ENCODE data around the gene PCCA.
A peak's percentile ranks its signal among the peaks of the same experiment; 100 is the strongest.

PCCA gene

DNA sequence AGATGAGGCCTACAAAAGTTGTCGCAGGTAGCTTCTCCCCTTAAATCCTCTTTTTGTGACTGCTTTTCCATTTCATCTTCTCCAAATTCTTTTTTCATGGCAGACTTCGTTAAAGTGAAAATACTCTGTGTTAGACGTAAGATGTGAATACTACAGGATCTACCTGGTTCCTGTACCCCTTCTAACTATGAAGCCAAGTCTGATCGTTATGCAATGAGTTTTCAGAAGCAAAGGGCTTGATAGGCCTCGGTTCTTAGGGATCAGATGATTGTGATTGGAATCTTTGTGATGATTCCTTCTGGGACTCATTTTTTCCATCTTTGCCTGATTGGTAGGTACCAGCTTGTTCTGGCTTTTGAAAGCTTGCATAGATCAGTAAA is 86.9 kb downstream of the PCCA start:
- DNase-seq = no peak
- Mint-ChIP-seq H3K4me3 (no peak overlapping the region), H3K27me3 (no peaks in the 10 kb centered on the region), H3K9me3 (no peaks in the 10 kb centered on the region), H3K36me3 (ENCODE audit: low read depth) (peaks cover 5% of the 10 kb centered on the region), H3K4me1 (no peaks in the 10 kb centered on the region), H3K27ac (no peak overlapping the region)
- no peak for ATAC-seq

- Mint-ChIP-seq H3K9me3 (no peaks in the 10 kb centered on the region), H3K4me3 (no peak overlapping the region), H3K4me1 (no peaks in the 10 kb centered on the region), H3K27me3 (no peaks in the 10 kb centered on the region), H3K36me3 (ENCODE audit: low read depth) (peaks cover 5% of the 10 kb centered on the region), H3K27ac (no peak overlapping the region)
- no peak for ATAC-seq
- no peak for DNase-seq
These were observed 88.0 kb downstream of the PCCA start for GRCh38 chr13:100176801-100177400.

DNA sequence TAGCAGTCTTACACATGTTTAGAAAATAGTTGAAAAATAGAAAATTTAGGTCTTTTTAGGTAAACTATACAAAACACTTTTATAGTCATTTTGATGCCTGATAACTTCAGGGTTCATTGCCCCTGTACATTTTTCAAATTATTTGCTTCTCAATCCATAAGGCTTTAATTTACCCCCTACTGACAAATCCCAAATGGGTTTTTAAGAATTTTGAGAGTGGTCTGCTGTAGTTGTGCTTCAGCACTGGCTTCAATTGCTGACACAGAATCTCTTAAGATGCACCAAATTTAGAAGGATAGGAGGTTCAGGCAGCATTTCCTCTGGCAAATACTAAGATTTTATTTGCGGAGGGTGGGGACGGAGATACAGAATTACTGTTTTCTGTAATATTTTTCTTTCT is 89.4 kb downstream of the PCCA start:
- ATAC-seq = no peak
- Mint-ChIP-seq H3K9me3 (no peaks in the 10 kb centered on the region), H3K4me3 (no peak overlapping the region)

DNA sequence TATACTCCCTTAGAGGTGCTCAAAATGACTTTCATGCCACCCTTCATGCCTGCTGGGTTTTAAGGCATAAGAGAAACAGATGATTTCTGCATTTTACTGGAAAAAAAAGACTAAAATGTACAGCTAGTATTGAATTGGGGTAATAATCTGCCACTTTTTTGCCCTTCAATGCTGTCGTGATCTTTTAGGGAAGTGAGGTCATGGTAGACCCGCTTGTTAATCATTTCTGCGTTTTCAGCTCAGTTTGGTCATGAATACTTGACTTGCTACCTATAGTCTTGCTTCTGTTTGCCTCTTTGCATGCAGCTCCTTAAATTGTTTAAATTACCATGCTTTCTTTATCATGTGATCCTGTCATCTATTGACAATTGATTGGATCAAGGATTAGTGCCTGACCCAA is 90.4 kb downstream of the PCCA start:
- DNase-seq = no peak
- no peak overlapping the region for H3K4me3 Mint-ChIP-seq
- no peaks in the 10 kb centered on the region for H3K9me3 Mint-ChIP-seq
- no peak overlapping the region for H3K27ac Mint-ChIP-seq
- no peaks in the 10 kb centered on the region for H3K27me3 Mint-ChIP-seq
- no peak for ATAC-seq
- no peaks in the 10 kb centered on the region for H3K36me3 Mint-ChIP-seq (ENCODE audit: low read depth)
- H3K4me1 Mint-ChIP-seq = peaks cover 20% of the 10 kb centered on the region

More for the DNA sequence above, 89.4 kb downstream of the PCCA start:
- no peak for DNase-seq
- H3K36me3 Mint-ChIP-seq (ENCODE audit: low read depth) = peaks cover 3% of the 10 kb centered on the region
- peaks cover 10% of the 10 kb centered on the region for H3K4me1 Mint-ChIP-seq
- H3K27me3 Mint-ChIP-seq = no peaks in the 10 kb centered on the region
- no peak overlapping the region for H3K27ac Mint-ChIP-seq

- H3K4me3 Mint-ChIP-seq = no peak overlapping the region
- peak; percentile 71 for ATAC-seq
These were observed 94.1 kb downstream of the PCCA start for GRCh38 chr13:100182900-100183490.

DNA sequence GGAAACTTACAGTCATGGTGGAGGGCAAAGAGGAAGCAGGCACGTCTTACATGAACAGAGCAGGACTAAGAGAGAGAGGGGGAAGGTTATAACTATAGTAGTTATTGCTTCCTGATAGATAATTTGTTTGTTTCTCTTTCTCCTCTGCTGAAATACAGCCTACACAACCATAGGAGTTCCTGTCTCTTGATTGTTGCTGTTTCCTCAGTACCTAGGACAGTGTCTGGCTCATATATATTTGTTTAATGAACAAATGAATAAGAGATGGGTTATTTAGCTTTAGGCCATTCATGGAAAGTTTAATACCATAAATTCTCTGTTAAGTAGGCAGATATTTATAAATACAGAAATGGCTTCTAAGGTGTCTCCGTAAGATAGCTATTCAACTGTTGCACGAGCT is 95.2 kb downstream of the PCCA start:
- ATAC-seq = peak; percentile 40
- DNase-seq = no peak
- Mint-ChIP-seq H3K27me3 (no peaks in the 10 kb centered on the region), H3K4me3 (no peak overlapping the region), H3K27ac (no peak overlapping the region), H3K36me3 (ENCODE audit: low read depth) (peaks cover 3% of the 10 kb centered on the region), H3K4me1 (peaks cover 21% of the 10 kb centered on the region), H3K9me3 (no peaks in the 10 kb centered on the region)

More at GRCh38 chr13:100182900-100183490, 94.1 kb downstream of the PCCA start:
- Mint-ChIP-seq H3K36me3 (ENCODE audit: low read depth) (no peaks in the 10 kb centered on the region), H3K27ac (no peak overlapping the region), H3K4me1 (peaks cover 21% of the 10 kb centered on the region), H3K27me3 (no peaks in the 10 kb centered on the region), H3K9me3 (no peaks in the 10 kb centered on the region)
- DNase-seq = no peak

- no peak for ATAC-seq
- peaks cover 2% of the 10 kb centered on the region for H3K4me1 Mint-ChIP-seq
- no peak overlapping the region for H3K27ac Mint-ChIP-seq
- DNase-seq = no peak
- no peaks in the 10 kb centered on the region for H3K27me3 Mint-ChIP-seq
- H3K9me3 Mint-ChIP-seq = no peaks in the 10 kb centered on the region
- no peak overlapping the region for H3K4me3 Mint-ChIP-seq
- H3K36me3 Mint-ChIP-seq (ENCODE audit: low read depth) = no peaks in the 10 kb centered on the region
These were observed 106.7 kb downstream of the PCCA start for GRCh38 chr13:100195568-100195967.

DNA sequence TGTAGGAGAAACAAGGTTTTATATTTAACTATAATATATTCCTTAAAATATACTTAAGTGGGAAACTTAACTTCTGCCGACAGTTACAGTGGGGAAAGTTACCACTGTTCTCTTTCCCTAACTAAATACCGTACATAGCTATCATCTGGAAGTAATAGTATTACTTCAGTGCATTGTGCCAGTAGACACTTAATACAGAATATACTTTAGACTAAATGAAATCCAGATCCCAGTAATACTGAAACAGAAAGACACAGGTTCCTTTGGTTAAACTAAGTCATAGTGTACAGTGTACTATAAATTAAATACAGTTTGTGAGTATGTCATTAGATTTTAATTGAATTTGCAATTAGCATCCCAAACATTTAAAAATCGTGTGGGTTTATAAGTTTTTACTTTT is 107.5 kb downstream of the PCCA start:
- Mint-ChIP-seq H3K4me3 (no peak overlapping the region), H3K4me1 (peaks cover 5% of the 10 kb centered on the region), H3K27me3 (no peaks in the 10 kb centered on the region), H3K9me3 (no peaks in the 10 kb centered on the region), H3K27ac (no peak overlapping the region), H3K36me3 (ENCODE audit: low read depth) (no peaks in the 10 kb centered on the region)
- no peak for DNase-seq
- ATAC-seq = no peak

- H3K36me3 Mint-ChIP-seq (ENCODE audit: low read depth) = no peaks in the 10 kb centered on the region
- peaks cover 5% of the 10 kb centered on the region for H3K4me1 Mint-ChIP-seq
- H3K27me3 Mint-ChIP-seq = no peaks in the 10 kb centered on the region
- H3K4me3 Mint-ChIP-seq = no peak overlapping the region
- ATAC-seq (no peak), DNase-seq (no peak)
- no peak overlapping the region for H3K27ac Mint-ChIP-seq
- H3K9me3 Mint-ChIP-seq = no peaks in the 10 kb centered on the region
These were observed 108.2 kb downstream of the PCCA start for GRCh38 chr13:100197116-100197515.

DNA sequence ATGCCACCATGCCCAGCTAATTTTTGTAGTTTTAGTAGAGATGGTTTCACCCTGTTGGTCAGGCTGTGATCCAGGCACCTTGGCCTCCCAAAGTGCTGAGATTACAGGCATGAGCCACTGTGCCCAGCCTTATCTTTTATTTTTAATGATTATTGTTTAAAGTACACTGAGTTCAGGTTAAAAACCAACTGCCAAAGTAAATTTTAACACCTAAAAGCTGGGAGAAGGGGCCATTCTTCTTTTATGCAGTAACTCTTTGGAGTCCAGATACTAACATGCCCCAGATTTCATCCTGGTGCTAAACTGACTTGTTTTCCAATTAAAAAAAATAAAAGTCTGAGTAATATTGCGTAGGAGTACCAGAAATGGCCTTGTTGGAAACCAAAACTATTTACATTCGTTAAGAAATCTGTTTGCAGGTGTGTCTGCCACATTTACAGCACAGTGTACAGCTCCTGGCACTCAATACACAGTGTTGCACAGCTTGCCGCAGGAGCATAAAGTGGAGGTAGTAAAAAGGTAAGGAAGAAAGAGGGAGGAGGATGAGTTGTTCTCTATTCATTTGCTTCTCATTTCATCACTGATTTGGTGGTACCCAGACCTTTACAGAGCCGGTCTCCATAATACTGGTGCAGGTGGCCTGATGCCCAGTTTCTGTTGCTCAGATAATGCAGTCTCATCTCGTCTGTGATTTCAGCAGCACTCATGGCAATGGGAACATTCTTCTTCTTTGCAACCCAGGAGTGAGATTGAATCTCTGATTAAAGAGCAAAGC is 108.9 kb downstream of the PCCA start:
- Mint-ChIP-seq H3K27me3 (no peaks in the 10 kb centered on the region), H3K9me3 (no peaks in the 10 kb centered on the region), H3K36me3 (ENCODE audit: low read depth) (no peaks in the 10 kb centered on the region), H3K4me3 (no peak overlapping the region), H3K4me1 (peaks cover 5% of the 10 kb centered on the region), H3K27ac (no peak overlapping the region)
- DNase-seq = no peak
- no peak for ATAC-seq

DNA sequence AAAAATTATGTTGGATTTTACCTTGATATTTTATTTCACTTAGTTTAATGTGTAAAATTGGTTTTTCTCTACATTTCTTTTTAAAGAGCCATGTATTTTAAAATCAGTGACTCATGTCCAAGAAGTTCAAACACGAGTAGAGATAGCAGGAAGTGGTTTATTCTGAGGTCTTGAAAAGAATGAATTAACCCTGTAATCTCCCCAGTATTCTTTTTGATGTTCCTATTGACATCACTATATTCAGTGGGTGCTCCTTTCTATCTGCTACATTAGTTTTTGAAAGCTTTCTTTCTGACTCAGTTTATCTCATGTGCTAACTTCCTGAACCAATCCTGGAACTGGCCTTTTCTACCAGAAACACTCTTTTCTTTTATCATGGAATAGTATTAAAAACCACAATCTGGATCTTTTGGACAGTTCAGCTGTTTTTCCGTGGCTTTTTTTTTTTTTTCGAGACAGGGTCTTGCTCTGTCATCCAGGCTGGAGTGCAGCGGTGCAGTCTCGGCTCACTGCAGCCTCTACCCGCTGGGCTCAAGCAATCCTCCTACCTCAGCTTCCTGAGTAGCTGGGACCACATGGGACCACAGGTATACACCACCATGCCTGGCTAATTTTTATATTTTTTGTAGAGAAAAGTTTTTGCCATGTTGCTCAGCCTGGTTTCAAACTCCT is 114.9 kb downstream of the PCCA start:
- ATAC-seq = peak; percentile 98
- H3K9me3 Mint-ChIP-seq = no peaks in the 10 kb centered on the region
- no peaks in the 10 kb centered on the region for H3K36me3 Mint-ChIP-seq (ENCODE audit: low read depth)
- H3K27ac Mint-ChIP-seq = peak overlapping the region; percentile 52
- no peak for DNase-seq
- H3K4me1 Mint-ChIP-seq = peaks cover 29% of the 10 kb centered on the region
- H3K4me3 Mint-ChIP-seq = peak overlapping the region; percentile 40
- no peaks in the 10 kb centered on the region for H3K27me3 Mint-ChIP-seq

DNA sequence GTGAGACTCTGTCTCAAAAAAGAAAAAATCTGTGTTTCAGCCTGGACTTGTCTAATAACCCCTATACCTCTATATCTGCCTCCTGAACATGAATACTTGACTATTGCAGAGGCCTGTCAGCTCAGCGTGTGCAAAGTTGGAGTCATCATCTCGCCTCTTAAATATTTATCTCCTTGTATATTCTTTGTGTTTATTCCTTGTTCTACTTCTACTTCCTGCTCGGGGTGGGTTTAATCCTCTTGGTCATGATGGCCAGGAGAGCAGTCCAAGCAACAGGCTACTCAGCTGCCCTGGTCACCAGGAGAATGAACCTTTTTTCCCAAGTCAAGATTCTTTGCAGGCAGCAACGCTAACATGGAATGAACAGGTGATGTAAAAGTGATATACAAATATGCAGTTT is 119.1 kb downstream of the PCCA start:
- Mint-ChIP-seq H3K4me3 (no peak overlapping the region), H3K9me3 (peaks cover 6% of the 10 kb centered on the region), H3K4me1 (peaks cover 42% of the 10 kb centered on the region), H3K27ac (no peak overlapping the region), H3K36me3 (ENCODE audit: low read depth) (peaks cover 6% of the 10 kb centered on the region), H3K27me3 (no peaks in the 10 kb centered on the region)
- ATAC-seq (no peak), DNase-seq (no peak)

- peaks cover 9% of the 10 kb centered on the region for H3K9me3 Mint-ChIP-seq
- no peak overlapping the region for H3K4me3 Mint-ChIP-seq
- H3K36me3 Mint-ChIP-seq (ENCODE audit: low read depth) = peaks cover 6% of the 10 kb centered on the region
- no peaks in the 10 kb centered on the region for H3K27me3 Mint-ChIP-seq
- no peak overlapping the region for H3K27ac Mint-ChIP-seq
- no peak for ATAC-seq
- peaks cover 37% of the 10 kb centered on the region for H3K4me1 Mint-ChIP-seq
- DNase-seq = no peak
These were observed 119.7 kb downstream of the PCCA start for GRCh38 chr13:100208626-100209025.

DNA sequence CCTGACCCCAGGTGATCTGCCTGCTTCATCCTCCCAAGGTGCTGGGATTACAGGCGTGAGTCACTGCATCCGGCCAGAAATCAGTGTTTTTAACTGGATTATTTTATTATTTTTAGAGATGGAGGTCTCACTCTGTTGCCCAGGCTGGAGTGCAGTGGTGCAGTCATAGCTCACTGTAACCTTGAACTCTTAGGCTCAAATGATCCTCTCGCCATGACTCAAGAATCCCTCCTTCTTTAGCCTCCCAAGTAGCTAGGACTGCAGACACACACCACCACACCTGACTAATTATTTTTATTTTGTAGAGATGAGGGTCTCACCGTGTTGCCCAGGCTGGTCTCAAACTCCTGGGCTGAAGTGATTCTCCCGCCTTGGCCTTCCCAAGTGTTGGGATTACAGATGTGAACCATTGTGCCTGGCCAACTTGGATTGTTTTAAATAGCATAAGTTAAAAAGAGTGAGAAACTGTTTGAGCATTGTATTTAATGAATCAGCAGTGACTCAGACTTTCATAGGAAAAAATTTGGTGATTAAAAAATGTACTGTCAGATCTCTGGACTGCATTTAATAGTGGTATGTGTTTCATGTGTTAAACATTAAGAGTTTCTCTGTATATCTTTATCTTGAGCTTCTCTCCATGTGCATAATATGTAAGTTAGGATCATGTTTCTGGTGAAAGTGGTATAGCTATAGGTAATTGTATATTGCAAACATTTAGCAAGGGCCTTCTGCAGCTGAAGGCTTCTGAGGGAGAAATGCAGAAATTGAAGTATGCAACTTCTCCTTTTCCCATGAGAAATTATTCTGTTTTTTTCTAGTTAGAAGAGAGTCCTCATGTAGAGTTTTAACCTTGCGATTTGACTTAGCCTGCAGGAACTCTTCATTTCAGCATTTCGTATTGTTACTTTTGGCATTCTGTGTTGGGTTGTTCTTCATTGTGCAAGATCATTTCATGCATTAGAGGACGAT is 121.2 kb downstream of the PCCA start:
- Mint-ChIP-seq H3K27me3 (no peaks in the 10 kb centered on the region), H3K4me1 (peaks cover 22% of the 10 kb centered on the region), H3K36me3 (ENCODE audit: low read depth) (peaks cover 11% of the 10 kb centered on the region), H3K27ac (peak overlapping the region; percentile 53), H3K9me3 (peaks cover 9% of the 10 kb centered on the region), H3K4me3 (no peak overlapping the region)
- no peak for DNase-seq
- peak; percentile 65 for ATAC-seq
